RWPE1 (cell line): ENCODE measurements around the gene SLC35F2.

Experiments
- CTCF ChIA-PET: fragments of 350-600 bp; sonication (Branson Sonifier 250); formaldehyde crosslinking; extraction: SDS; loops from one replicate; lab custom pipeline; 2021; lab: Yijun Ruan, JAX
- POLR2A ChIA-PET: fragments of 400-600 bp; formaldehyde crosslinking; extraction: SDS; loops from one replicate; lab custom pipeline; 2020; ENCODE audit warnings: antibody characterized with exemption; ENCODE audit not compliant: low non-redundant PET; lab: Yijun Ruan, JAX
- DNase-seq: peaks from one replicate; pipeline ENCODE4 v3.0.0; 2012; ENCODE audit warnings: low spot score
- H3K27ac ChIP-seq: fragments of 450-650 bp; 2 replicates; pipeline ENCODE4 v1.5.1; 2017
- TF ChIP-seq, protein P1 (sequence below): fragments of 450-650 bp; conservative IDR thresholded peaks from 2 replicates; pipeline ENCODE4 v1.5.1; 2017; ENCODE audit warnings: low read depth, mild to moderate bottlenecking

Gene SLC35F2

DNA sequence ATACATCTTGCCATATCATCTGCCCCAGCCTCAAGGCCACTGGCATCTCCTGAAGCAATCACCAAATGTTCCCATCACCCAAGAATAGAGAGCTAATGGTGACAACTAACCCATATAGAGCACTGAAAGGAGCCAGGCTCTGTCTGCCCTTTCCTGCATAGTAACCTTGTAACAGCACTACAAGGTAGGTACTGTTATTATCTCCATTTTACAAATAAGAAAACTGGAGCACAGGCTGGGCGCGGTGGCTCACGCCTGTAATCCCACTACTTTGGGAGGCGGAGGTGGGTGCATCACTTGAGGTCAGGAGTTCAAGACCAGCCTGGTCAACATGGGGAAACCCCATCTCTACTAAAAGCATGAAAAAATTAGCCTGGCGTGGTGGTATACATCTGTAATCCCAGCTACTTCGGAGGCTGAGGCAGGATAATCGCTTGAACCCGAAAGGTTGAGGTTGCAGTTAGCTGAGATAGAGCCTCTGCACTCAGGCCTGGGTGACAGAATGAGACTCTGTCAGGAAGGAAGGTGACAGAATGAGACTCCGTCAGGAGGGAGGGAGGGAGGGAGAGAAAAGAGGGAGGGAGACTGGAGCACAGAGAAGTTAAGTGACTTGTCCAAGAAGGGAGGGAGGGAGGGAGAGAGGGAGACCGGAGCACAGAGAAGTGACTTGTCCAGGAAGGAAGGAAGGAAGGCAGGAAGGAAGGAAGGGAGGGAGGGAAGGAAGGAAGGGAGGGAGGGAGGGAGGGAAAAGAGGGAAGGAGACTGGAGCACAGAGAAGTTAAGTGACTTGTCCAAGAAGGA lies 2.2 kb downstream of the SLC35F2 start:
- peak overlapping the region; percentile 77 for H3K27ac ChIP-seq
- TF ChIP-seq, protein P1, sequence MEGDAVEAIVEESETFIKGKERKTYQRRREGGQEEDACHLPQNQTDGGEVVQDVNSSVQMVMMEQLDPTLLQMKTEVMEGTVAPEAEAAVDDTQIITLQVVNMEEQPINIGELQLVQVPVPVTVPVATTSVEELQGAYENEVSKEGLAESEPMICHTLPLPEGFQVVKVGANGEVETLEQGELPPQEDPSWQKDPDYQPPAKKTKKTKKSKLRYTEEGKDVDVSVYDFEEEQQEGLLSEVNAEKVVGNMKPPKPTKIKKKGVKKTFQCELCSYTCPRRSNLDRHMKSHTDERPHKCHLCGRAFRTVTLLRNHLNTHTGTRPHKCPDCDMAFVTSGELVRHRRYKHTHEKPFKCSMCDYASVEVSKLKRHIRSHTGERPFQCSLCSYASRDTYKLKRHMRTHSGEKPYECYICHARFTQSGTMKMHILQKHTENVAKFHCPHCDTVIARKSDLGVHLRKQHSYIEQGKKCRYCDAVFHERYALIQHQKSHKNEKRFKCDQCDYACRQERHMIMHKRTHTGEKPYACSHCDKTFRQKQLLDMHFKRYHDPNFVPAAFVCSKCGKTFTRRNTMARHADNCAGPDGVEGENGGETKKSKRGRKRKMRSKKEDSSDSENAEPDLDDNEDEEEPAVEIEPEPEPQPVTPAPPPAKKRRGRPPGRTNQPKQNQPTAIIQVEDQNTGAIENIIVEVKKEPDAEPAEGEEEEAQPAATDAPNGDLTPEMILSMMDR = no peak
- no peak for DNase-seq
- ChIA-PET POLR2A (no interaction called here), CTCF (no interaction called here)

DNA sequence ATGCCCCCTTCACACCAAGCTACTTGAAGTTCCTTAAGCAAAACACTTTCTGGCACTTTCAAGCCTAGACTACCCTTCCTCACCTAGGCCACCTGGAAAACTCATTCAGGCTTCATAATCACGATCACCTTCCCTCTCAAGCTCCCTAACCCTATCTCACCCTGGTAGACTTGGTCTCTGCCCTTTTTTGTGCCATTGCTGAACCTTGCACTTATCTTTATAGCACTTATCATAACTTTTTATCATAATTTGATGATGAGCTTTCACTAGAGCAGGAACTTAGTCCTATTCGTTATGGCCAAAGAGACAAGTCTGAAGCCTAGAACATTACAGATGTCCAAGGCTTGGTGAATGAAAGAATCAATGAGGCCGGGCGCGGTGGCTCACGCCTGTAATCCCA lies 5.5 kb downstream of the SLC35F2 start:
- no peak for DNase-seq
- ChIA-PET POLR2A (no interaction called here), CTCF (no interaction called here)
- TF ChIP-seq, protein P1 = no peak
- H3K27ac ChIP-seq = no peak overlapping the region

- TF ChIP-seq, protein P1 = no peak
- peak overlapping the region; percentile 46 for H3K27ac ChIP-seq
- CTCF ChIA-PET = interaction anchor here (0.6 kb wide), 1 partner anchor 308 kb away, joined by 4 read pairs; no protein-coding TSS in a partner anchor
- POLR2A ChIA-PET = no interaction called here
- no peak for DNase-seq
Observed at GRCh38 chr11:107851704-107852310, 6.8 kb downstream of the SLC35F2 start.

- CTCF ChIA-PET = interaction anchor here (0.6 kb wide), 1 partner anchor 392 kb away, joined by 3 read pairs; the partner anchor contains the start of gene CWF19L2
- no peak overlapping the region for H3K27ac ChIP-seq
- POLR2A ChIA-PET = no interaction called here
- no peak for DNase-seq
- TF ChIP-seq, protein P1 = no peak
Observed at GRCh38 chr11:107849790-107850189, 8.8 kb downstream of the SLC35F2 start.

DNA sequence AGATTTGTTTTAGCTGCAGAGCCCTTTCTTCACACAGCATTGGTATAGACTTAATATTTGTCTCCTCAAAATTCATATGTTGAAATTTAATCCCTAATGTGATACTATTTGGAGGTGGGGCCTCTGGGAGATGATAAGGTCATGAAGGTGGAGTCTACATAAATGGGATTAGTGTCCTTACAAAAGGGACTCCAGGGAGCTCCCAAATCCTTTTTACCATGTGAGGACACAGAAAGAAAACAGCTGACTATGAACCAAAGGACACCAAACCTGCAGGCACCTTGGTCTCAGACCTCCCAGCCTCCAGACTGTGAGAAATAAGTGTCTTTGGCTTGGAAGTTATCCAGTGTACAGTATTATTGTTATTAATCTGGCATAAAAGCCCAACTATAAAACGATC lies 10.2 kb downstream of the SLC35F2 start:
- H3K27ac ChIP-seq = peak overlapping the region; percentile 56
- CTCF ChIA-PET = no interaction called here
- DNase-seq = no peak
- POLR2A ChIA-PET = no interaction called here
- TF ChIP-seq, protein P1 = no peak

- DNase-seq = no peak
- no peak overlapping the region for H3K27ac ChIP-seq
- TF ChIP-seq, protein P1 = no peak
- CTCF ChIA-PET = interaction anchor here (1.0 kb wide), 1 partner anchor 70 kb away, joined by 7 read pairs; no protein-coding TSS in a partner anchor
- POLR2A ChIA-PET = no interaction called here
Observed at GRCh38 chr11:107847184-107847583, 11.4 kb downstream of the SLC35F2 start.
